Adrenal gland (tissue), 12 donors: ENCODE data around the gene ARHGAP22. TPM values are rescaled to one million over a fixed set of nuclear protein-coding genes. Genes with fewer than 3 reads are reported as not detected.

Source experiments
- DNase-seq, 7 donors: peaks; one replicate each; pipeline ENCODE4 v3.0.0-alpha.2; 2019 to 2020
- H3K27ac ChIP-seq, 5 donors: fragments of 200-600 bp; sonication (generic) in 4 of 5; 1 replicate in 3 of 5; 2 replicates in 2 of 5; pipeline versions ENCODE4 v1.5.1 to v1.8.0; 2016 to 2020; ENCODE audit warnings: mild to moderate bottlenecking in 1 of 5
- H3K27me3 ChIP-seq: fragments of 200-600 bp; 2 replicates; pipeline ENCODE4 v1.8.0; 2021
- H3K36me3 ChIP-seq, 2 donors: fragments of 200-600 bp; replicated peaks in 1 of 2; 1 replicate in 1 of 2; 2 replicates in 1 of 2; pipeline versions ENCODE4 v1.5.1 to v1.8.0; 2018 to 2022
- H3K4me1 ChIP-seq, 2 donors: fragments of 200-600 bp; replicated peaks in 1 of 2; 1 replicate in 1 of 2; 2 replicates in 1 of 2; pipeline versions ENCODE4 v1.5.1 to v1.8.0; 2018 to 2021
- H3K4me3 ChIP-seq, 4 donors: fragments of 200-600 bp; sonication (generic) in 3 of 4; one replicate each; pipeline ENCODE4 v1.5.1; 2016 to 2018
- H3K9me3 ChIP-seq, 3 donors: fragments of 200-600 bp; sonication (generic) in 1 of 3; replicated peaks in 1 of 3; 1 replicate in 2 of 3; 2 replicates in 1 of 3; pipeline versions ENCODE4 v1.5.1 to v1.8.0; 2016 to 2021
- POLR2A ChIP-seq, 2 donors: fragments of 450-650 bp; IDR thresholded peaks; one replicate each; pipeline ENCODE4 v1.6.1; 2017; ENCODE audit warnings: antibody characterized with exemption in 2 of 2, mild to moderate bottlenecking in 2 of 2, moderate library complexity in 1 of 2
- WGBS, 4 donors: extraction: QIAGEN DNeasy Blood & Tissue Kit in 2 of 4; methylation state at CpG; one replicate each; pipeline versions ENCODE4 v1.1.5 to v1.1.7; 2013 to 2017; 5-methylcytosine and 5-hydroxymethylcytosine counted together
- intact Hi-C, 2 donors: fragments of 100-400 bp; cut with DNase I; formaldehyde crosslinking; loops; one replicate each; pipeline versions ENCODE4 v1.14.1 to v1.15.0; 2022 to 2023
- polyA plus RNA-seq, 3 donors: library from polyadenylated mRNA; stranded (reverse); fragments of 200-250 nt in 2 of 3; fragments of 350-450 nt in 1 of 3; fragmentation: Illumina TruSeq in 1 of 3; extraction: RNeasy Lipid Tissue Mini Kit (QIAGEN cat#74804) in 1 of 3; gene quantifications; one replicate each; pipeline ENCODE4 v1.2.3, GENCODE V29; 2013 to 2014
- total RNA-seq, 9 donors: library from RNA; depleted of rRNA in 4 of 9; stranded (reverse); fragments of >200 nt in 4 of 9; fragments of 120-200 nt in 1 of 9; fragmentation: NEBNext Ultra II Directional in 1 of 9; extraction: Animal tissue kit (Norgen Biotek cat#: 25700) in 1 of 9; gene quantifications; one replicate each; pipeline versions ENCODE4 v1.1.0 to v1.2.4, GENCODE V29; 2013 to 2023
- TF ChIP-seq, protein P1 (sequence below), 6 experiments: fragments of 450-650 bp in 4 of 6; fragments of 200-600 bp in 2 of 6; sonication (generic) in 1 of 6; IDR thresholded peaks; 1 replicate in 5 of 6; 2 replicates in 1 of 6; pipeline versions ENCODE4 v1.5.1 to v1.8.0; 2016 to 2021; ENCODE audit warnings: antibody characterized with exemption in 6 of 6, mild to moderate bottlenecking in 2 of 6, moderate library complexity in 1 of 6
- donor health status: healthy with polysubstance abuse.
- donor health status: Bipolar disorder and iron deficiency.
- donor health status: DM: yes; HTN: yes; CAD: no.
- donor health status: DM: no; HTN: no; CAD: no.
- donor health status: DM: no; HTN: no; CAD: no.
- donor health status: DM: yes; HTN: yes; CAD: no.

Gene ARHGAP22
- total and polyA plus RNA-seq, 12 donors, result 0.91 to 11.6 (median 4.6) TPM

- H3K9me3 ChIP-seq, result no peaks in the 10 kb centered on the region
- no peak overlapping the region for H3K4me3 ChIP-seq
- 59 to 70% (median 67%) methylated on average over 2 of the region's 2 CpGs for WGBS, 4 donors
- intact Hi-C loops, result no loop called here
- H3K4me1 ChIP-seq, result no peaks in the 10 kb centered on the region
- no peaks in the 10 kb centered on the region for H3K36me3 ChIP-seq
- H3K27me3 ChIP-seq, result no peaks in the 10 kb centered on the region
- TF ChIP-seq, protein P1, sequence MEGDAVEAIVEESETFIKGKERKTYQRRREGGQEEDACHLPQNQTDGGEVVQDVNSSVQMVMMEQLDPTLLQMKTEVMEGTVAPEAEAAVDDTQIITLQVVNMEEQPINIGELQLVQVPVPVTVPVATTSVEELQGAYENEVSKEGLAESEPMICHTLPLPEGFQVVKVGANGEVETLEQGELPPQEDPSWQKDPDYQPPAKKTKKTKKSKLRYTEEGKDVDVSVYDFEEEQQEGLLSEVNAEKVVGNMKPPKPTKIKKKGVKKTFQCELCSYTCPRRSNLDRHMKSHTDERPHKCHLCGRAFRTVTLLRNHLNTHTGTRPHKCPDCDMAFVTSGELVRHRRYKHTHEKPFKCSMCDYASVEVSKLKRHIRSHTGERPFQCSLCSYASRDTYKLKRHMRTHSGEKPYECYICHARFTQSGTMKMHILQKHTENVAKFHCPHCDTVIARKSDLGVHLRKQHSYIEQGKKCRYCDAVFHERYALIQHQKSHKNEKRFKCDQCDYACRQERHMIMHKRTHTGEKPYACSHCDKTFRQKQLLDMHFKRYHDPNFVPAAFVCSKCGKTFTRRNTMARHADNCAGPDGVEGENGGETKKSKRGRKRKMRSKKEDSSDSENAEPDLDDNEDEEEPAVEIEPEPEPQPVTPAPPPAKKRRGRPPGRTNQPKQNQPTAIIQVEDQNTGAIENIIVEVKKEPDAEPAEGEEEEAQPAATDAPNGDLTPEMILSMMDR (IDR thresholded peaks at IDR 0.05), result peak in 2 of 6 experiments; percentile 10 to 18
- no peak for TF ChIP-seq POLR2A (IDR thresholded peaks at IDR 0.05)
- no peak overlapping the region for H3K27ac ChIP-seq
- no peak for DNase-seq
Measured at GRCh38 chr10:48614481-48615390, 9.9 kb upstream of the ARHGAP22 start.

DNA sequence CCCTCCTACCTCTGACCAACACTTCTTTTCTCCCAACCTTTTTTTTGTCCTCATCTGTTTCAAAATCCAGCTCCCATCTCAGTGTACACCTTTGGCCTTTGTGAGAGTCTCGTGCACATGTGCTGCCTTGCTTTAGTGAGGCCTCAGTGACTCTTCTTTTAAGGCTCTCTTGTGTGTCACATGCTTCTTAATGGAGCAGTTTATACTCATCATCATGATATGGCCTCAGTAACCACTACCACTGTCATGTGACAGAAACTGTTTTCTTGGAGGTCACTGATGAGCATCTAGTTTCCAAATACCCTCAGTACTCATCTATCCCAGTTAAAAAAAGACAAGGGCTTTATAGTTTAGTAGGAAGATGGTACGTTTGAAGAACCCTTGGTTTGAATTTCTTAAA lies 8.1 kb upstream of the ARHGAP22 start:
- Histone ChIP-seq H3K4me3 (no peak overlapping the region), H3K27me3 (no peaks in the 10 kb centered on the region), H3K9me3 (no peaks in the 10 kb centered on the region), H3K27ac (no peak overlapping the region), H3K36me3 (no peaks in the 10 kb centered on the region), H3K4me1 (no peaks in the 10 kb centered on the region)
- intact Hi-C loops, result no loop called here
- TF ChIP-seq, protein P1 (IDR thresholded peaks at IDR 0.05), result no peak
- TF ChIP-seq POLR2A (IDR thresholded peaks at IDR 0.05), result no peak
- DNase-seq, result no peak
- 60 to 94% (median 84%) methylated on average over 2 of the region's 2 CpGs for whole genome bisulfite sequencing, 4 donors

DNA sequence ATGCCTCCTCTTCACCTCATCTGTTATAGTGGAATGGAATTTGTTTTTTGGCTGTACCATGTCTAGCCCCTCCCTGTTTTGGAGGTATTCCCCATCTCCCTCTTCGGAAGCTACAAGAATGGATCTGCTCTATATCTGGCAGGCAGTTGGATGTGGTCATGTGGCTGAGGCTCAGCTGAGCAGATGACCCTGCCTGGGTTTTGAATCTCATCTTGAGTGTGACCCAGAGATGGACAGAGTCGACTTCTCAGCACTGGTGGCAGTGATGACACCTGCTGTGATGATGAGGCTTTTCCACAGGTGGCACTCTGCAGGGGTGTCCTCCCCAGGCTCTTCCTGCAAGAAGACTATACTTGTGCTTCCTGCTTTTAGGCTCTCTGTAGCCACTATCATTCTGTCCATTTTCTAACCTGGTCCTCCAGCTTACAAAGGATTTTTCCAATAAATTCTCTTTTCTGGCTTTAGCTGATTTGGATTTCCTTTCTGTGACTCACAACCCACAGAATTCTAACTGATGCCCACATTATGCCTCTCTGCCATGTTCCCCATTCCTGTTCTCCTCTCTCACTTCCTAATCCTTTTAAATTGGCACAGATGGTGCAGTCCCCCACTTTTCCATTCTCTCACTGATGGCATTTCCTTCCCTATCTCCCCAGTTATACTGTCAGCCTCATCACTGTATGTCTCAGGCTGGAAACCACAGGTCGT lies 7.5 kb upstream of the ARHGAP22 start:
- TF ChIP-seq, protein P1 (IDR thresholded peaks at IDR 0.05), result no peak
- TF ChIP-seq POLR2A (IDR thresholded peaks at IDR 0.05), result no peak

DNA sequence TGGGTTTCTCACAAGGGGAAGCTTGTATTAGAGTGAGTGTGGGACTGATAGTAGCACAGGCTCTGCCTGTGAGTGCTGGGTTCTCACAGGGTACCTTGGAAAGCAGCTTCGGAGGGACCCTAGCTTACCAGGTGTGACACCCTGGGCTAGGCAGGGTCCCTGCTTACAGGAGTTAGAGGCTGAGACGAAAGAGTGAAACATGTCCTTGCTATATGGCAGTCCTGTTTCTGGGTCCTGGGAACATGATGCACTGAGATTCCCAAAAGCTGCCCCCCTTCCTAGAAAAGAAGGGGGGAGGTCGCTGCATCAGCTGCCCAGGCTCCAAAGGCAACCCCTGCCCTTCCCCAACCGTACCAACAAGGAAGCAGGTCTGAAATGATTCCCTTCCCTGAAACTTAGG lies 6.3 kb upstream of the ARHGAP22 start:
- no peak for TF ChIP-seq POLR2A (IDR thresholded peaks at IDR 0.05)
- TF ChIP-seq, protein P1 (IDR thresholded peaks at IDR 0.05), result no peak
- no peaks in the 10 kb centered on the region for H3K36me3 ChIP-seq
- DNase-seq, result peak in 1 of 7 donors; percentile 23
- no peaks in the 10 kb centered on the region for H3K4me1 ChIP-seq
- H3K27me3 ChIP-seq, result no peaks in the 10 kb centered on the region
- intact Hi-C loops, result no loop called here
- WGBS, 4 donors, result 70 to 83% (median 72%) methylated on average over 4 of the region's 4 CpGs
- H3K9me3 ChIP-seq, result no peaks in the 10 kb centered on the region
- no peak overlapping the region for H3K27ac ChIP-seq
- H3K4me3 ChIP-seq, result no peak overlapping the region

More for the DNA sequence above, 7.5 kb upstream of the ARHGAP22 start:
- DNase-seq, result peak in 2 of 7 donors; percentile 13 to 20
- Histone ChIP-seq H3K4me3 (no peak overlapping the region), H3K27me3 (no peaks in the 10 kb centered on the region), H3K4me1 (no peaks in the 10 kb centered on the region), H3K9me3 (no peaks in the 10 kb centered on the region), H3K27ac (peak overlapping the region in 1 of 5 donors; percentile 52), H3K36me3 (no peaks in the 10 kb centered on the region)
- intact Hi-C loops, result no loop called here
- 61 to 72% (median 68%) methylated on average over 3 of the region's 3 CpGs for WGBS, 4 donors
